Loucy (cell line): ENCODE data around the gene DYNC1I2.

Experiments
- EZH2phosphoT487 ChIP-seq: fragments of 200-600 bp; IDR thresholded peaks from 2 replicates; pipeline ENCODE4 v1.6.1; 2018; ENCODE audit warnings: antibody characterized with exemption, mild to moderate bottlenecking, moderate library complexity, borderline replicate concordance
- TF ChIP-seq, protein P1 (sequence below): fragments of 200-600 bp; sonication (generic); conservative IDR thresholded peaks from 2 replicates; pipeline ENCODE4 v1.5.1; 2014; ENCODE audit warnings: mild to moderate bottlenecking, antibody characterized with exemption, low read length

DNA sequence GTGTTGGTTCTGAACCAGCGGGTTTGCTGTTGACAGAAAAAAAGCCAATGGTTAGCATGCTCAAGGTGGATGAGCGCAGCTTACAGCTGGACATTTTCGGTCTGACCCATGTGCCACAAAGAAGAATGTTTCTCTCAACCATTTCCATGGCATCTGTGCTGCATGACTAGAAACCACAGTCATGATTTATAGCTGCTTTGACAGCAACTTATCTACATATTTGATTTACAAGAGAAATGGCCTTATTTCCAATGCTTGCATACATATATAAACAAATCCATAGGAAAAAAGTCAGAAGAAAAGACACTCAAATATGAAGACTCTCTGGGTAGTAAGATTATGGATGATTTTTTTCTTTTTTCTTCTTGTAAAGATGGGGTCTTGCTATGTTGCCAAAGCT lies 98.2 kb downstream of the DYNC1I2 start:
- TF ChIP-seq, protein P1, sequence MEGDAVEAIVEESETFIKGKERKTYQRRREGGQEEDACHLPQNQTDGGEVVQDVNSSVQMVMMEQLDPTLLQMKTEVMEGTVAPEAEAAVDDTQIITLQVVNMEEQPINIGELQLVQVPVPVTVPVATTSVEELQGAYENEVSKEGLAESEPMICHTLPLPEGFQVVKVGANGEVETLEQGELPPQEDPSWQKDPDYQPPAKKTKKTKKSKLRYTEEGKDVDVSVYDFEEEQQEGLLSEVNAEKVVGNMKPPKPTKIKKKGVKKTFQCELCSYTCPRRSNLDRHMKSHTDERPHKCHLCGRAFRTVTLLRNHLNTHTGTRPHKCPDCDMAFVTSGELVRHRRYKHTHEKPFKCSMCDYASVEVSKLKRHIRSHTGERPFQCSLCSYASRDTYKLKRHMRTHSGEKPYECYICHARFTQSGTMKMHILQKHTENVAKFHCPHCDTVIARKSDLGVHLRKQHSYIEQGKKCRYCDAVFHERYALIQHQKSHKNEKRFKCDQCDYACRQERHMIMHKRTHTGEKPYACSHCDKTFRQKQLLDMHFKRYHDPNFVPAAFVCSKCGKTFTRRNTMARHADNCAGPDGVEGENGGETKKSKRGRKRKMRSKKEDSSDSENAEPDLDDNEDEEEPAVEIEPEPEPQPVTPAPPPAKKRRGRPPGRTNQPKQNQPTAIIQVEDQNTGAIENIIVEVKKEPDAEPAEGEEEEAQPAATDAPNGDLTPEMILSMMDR = no peak
- TF ChIP-seq EZH2phosphoT487 = no peak
